Islet of Langerhans (tissue), 1 donor: Measurements from ENCODE around the gene SNRPB.

Source experiments
- FAIRE-seq: peaks from one replicate; lab custom pipeline; 2011; peaks lifted over from hg19 to GRCh38; lab: Jason Lieb, UNC

The SNRPB gene

DNA sequence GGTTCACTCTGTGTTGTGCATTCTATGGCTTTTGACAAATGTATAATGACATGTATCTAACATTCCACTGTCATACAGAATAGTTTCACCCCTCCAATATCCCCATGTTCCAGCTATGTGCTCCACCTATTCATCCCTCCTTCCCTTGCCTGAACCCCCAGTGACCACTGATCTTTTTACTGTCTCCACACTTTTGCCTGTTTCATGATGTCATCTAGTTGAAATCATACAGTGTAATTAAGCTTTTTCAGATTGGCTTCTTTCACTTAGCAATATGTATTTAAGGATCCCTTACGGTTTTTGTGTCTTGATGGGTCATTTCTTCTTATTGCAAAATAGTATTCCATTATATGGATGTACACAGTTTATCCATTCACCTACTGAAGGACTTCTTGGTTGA, 50.1 kb downstream of the SNRPB start:
- no peak for FAIRE-seq

DNA sequence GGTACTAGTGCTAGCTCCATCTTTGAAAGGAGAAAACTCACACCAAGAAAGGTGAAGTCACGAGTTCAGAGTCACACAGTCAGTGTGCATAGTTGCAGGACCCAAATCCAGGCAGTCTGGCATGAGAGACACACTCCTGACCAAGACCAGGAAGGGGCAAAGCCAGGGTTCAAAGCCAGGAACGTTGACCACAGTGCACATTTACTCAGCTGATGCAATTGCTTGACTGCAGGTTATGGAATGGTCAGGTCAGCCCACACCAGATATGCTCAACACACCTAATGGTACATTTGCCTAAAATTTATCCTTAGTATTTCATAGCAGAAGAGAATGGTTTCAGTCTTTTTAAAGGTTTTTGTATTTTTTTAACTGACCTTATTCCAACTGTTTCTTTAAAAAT, 52.2 kb downstream of the SNRPB start:
- FAIRE-seq, result no peak

DNA sequence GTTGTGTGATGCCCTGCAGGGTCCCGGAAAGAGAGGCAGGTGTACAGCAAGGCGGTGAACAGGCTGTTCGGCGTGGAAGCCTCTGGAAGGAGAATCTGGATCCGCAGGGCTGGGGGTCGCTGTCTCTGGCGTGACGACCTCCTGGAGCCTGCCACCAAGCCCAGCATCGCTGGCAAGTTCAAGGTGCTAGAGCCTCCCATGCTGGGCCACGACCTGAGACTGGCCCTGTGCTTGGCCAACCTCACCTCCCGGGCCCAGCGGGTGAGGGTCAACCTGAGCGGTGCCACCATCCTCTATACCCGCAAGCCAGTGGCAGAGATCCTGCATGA, 53.4 kb downstream of the SNRPB start:
- FAIRE-seq, result no peak

DNA sequence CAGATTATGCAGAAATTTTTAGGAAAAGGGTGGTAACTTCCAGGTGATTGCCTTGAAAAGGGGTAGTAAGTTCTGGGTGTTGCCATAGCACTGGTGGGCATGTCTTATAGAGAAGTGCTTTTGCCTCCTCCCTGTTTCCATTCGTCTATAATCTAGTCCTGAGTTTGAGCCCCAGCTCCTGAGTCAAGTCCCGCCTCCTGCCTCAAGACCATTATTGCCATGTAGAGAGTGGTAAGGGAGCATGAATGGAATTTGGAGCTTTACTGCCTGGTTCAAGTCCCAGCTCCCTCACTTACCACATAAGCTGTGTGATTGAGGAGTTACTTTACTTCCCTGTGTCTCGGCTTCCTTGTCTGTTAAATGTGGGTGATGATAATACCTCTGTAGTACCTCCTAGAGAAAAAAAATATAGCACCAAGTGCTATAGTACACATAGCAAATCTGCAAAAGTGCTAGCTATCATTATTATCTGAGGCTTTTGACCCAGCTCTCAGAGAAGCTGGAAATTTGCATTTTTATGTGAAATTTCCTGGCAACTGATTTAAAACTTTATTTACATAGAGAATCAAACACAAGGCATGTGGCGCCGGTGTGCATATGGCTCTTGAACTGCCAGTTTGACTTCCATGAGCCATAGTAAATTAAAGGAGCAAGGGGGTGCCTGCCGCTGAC, 53.9 kb downstream of the SNRPB start:
- no peak for FAIRE-seq
